IPS-11a (cell line): ENCODE measurements around the gene GSTA2.
"Not testable (repeated sequence)": the region's sequence is repeated elsewhere in the genome, so short reads cannot be mapped to it uniquely, and the experiment has no call there.

Experiments used
- H3K4me3 ChIP-seq: one replicate; pipeline ENCODE4 v1.5.1; 2013; ENCODE audit warnings: low read depth, low read length, control low read depth

GSTA2 gene

DNA sequence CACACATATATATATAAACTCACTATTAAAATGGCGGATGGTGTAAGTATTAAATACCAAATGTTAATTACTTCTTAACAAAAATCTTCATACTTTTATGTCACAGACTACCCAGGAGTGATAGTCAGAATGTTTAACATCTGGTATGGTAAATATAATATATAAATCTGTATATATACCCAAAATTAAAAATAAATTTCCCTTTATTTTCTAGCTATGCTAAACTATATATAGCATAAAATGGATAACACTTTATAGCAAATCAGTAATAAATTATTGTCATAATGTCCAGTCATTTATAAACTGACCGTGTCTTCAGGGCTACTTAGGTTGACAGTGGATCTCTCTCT lies 37.1 kb downstream of the GSTA2 start:
- H3K4me3 ChIP-seq = no peak overlapping the region

DNA sequence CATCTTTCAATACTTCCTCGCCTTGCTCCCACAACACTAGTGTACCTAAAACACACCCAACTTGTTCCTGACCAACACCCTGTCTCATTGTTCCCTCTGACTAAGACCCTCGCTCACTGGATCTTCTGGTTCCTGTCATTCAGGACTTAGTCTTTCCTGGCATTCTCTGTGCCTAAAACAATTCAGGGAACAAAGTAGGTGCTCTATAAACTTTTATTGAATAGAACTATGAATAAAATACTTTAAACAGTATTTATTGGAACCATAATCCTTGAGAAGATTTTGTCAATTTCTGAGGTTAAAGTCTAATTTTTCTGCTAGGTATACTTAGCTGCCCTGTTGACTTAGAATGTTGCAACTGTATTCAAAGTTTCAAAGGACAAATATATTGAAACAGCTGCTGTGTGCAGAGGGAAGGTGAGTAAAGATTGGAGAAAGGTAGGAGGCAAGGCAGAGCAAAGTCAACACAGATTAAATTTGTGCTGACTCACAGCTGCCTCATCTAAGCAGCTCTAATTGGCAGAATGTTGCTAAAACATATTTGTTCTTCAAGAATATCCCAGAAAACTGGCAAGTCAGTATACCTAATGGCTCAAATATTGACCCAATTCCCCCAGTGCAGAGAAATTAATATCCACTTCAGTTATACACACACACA lies 37.6 kb downstream of the GSTA2 start:
- H3K4me3 ChIP-seq = no peak overlapping the region

GRCh38 chr6:52725143-52725534 lies 38.1 kb downstream of the GSTA2 start:
- H3K4me3 ChIP-seq = no peak overlapping the region

DNA sequence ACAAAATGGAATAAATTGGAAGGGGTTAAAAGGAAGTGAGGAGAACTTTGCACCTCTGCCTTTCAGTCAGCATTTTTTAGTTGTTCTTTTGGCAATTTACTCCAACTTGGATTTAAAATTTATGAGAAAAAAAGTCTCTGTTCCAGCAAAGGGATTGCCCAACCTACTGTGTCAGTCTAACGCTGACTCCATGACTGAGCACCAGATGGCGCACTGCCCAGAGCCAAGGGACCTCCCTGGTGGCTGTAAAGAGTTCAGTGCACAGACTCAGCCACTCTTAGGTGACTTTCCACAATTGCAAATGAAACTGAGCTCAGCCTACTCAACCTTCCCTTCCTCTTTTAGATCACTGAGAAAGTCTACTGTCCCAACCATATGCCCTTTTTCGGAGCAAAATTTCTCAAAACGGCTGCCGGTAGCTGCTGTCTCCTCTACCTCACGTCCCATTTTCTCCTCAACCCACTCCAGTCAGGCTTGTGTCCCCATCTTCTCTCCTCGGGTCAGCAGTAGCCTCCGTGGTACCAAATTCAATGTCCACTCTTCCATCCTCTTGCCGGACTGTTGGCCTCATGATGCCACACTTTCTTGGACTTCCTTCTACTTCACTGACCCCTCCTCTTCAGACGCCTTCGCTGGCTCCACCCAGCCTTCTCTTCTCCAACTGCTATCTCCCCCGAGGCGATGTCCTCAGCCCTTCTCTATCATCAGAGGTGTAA lies 38.7 kb downstream of the GSTA2 start:
- H3K4me3 ChIP-seq = no peak overlapping the region

DNA sequence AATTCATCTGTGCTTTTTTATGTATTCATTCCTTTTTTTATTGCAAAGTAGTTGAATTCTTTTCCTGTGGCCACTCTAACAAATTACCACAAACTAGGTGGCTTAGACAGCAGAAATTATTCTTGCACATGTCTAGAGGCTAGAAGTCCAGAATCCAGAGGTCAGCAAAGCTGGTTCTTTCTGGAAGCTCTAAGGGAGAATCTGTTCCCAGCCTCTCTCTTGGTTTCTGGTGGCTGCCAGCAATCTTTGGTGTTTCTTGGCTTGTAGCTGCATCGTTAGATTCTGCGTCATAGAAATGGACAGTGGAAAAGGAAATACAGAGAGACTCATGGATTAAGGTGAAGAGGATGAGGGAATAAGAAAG lies 39.3 kb downstream of the GSTA2 start:
- H3K4me3 ChIP-seq = no peak overlapping the region

DNA sequence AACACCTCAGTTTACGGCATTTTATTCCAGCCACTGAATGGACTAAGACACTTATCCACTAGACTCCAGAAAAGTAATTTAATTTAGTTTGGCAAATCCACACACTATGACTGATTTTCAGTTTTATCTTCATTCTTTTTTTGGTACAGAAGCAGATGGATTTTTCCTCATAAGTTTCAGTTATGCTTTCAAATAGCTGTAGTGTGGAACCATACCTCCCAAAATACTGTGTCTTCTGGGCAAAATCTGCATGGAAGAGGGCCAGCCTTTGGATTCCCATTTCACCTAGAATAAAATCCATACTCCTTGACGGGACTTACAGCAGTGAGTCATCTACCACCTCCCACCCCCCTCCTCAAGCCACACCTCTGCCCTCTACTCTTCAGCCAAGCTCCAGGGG lies 43.0 kb downstream of the GSTA2 start:
- no peak overlapping the region for H3K4me3 ChIP-seq

DNA sequence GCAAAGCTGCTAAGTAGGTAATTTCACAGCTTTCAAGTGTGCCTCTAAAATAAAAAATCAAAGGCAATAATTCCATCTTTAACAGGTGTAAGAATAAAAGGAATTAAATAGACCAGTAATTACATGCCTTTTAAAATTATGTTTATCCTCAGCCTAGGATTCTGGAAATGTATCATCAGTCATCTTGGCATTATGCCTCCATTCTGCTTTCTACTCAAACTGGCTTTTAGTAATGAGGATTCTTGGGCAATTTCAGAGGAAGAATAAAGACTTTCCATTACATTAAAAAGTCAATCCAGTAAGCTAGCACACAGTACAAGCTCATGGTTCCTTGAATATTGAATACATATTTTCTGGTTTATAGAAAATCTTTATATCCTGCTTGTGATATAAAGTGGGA lies 44.7 kb downstream of the GSTA2 start:
- H3K4me3 ChIP-seq = no peak overlapping the region

DNA sequence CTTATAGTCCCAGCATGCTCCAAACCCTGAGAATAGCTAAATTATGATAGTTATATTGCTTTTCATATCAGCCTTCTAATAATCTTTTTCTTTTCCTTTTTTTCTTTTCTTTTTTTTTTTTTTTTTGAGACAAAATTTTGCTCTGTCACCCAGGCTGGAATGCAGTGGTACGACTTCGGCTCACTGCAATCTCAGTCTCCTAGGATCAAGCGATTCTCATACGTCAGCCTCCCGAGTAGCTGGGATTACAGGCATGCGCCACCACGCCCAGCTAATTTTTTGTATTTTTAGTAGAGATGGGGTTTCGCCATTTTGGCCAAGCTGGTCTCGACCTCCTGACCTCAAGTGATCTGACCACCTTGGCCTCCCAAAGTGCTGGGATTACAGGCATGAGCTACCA lies 48.5 kb downstream of the GSTA2 start:
- H3K4me3 ChIP-seq = not testable (repeated sequence)

- H3K4me3 ChIP-seq = no peak overlapping the region
These were observed 51.1 kb downstream of the GSTA2 start for GRCh38 chr6:52712136-52712535.

DNA sequence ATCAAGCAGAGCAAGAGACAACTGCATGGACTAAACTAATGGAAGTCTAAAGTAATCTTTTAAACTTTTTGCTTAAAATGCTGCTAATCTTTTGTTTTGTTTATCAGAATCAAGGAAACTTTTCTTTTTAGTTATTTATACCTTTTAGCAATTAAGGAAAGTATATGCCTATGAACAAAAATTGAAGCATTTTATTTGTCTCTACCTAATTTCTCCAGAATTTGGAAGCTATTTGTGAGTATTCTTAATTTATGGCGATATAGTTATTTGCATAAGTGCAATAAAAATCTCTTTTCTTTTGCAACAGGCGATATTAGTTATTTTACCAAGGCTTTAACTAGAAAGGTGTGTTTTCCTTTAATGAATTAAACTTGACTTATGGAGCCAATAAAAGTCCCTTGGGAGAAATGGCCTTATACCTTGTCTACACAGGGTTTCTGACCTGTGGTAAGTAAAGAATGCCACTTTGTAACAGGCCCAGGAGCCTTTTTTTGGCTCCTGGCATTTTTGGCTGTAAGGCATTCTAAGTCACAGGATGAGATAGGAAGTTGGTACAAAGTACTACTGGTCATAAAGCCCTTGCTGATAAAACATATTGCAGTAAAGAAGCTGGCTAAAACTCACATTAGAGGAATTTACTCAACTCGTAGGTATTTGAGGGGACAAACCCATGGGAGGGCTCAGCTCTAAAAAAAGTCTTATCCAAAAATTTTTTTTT lies 55.2 kb downstream of the GSTA2 start:
- H3K4me3 ChIP-seq = no peak overlapping the region

GRCh38 chr6:52706001-52706400 lies 57.3 kb downstream of the GSTA2 start:
- no peak overlapping the region for H3K4me3 ChIP-seq

DNA sequence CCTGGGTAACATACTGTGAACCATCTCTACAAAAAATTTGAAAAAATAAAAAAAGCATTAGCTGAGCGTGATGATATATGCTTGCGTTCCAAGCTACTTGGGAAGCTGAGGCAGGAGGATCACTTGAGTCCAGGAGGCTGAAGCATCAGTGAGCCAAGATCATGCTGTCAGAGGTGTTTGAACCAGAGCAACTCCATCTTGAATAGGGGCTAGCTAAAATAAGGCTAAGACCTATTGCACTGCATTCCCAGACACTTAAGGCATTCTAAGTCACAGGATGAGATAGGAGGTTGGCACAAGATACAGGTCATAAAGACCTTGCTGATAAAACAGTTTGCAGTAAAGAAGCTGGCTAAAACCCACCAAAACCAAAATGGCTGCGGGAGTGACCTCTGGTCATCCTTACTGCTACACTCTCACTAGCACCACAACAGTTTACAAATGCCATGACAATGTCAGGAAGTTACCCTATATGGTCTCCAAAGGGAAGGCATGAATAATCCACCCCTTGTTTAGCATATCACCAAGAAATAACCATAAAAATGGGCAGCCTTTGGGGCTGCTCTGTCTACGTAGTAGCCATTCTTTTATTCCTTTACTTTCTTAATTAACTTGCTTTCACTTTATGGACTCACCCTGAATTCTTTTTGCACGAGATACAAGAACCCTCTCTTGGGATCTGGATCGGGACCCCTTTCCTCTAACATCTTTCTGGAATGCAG lies 58.3 kb downstream of the GSTA2 start:
- H3K4me3 ChIP-seq = not testable (repeated sequence)

GRCh38 chr6:52704060-52704459 lies 59.2 kb downstream of the GSTA2 start:
- H3K4me3 ChIP-seq = no peak overlapping the region
